ENCODE results near the gene DIPK1B.

The DIPK1B gene

GRCh38 chr9:136720251-136720897, 8.0 kb downstream of the DIPK1B start:
- DNase-seq (ENCODE audit: low spot score): no peak

- no peak for DNase-seq (ENCODE audit: low spot score)
These were observed 8.5 kb downstream of the DIPK1B start for GRCh38 chr9:136720898-136721338.

GRCh38 chr9:136721339-136722092, 9.1 kb downstream of the DIPK1B start:
- no peak for DNase-seq (ENCODE audit: low spot score)

GRCh38 chr9:136722093-136722968, 10.0 kb downstream of the DIPK1B start:
- DNase-seq (ENCODE audit: low spot score): no peak

- no peak for DNase-seq (ENCODE audit: low spot score)
These were observed 10.6 kb downstream of the DIPK1B start for GRCh38 chr9:136722969-136723356.

- no peak for DNase-seq (ENCODE audit: low spot score)
These were observed 11.1 kb downstream of the DIPK1B start for GRCh38 chr9:136723362-136723976.

GRCh38 chr9:136723989-136724388, 11.6 kb downstream of the DIPK1B start:
- DNase-seq (ENCODE audit: low spot score): no peak

- no peak for DNase-seq (ENCODE audit: low spot score)
These were observed 12.4 kb downstream of the DIPK1B start for GRCh38 chr9:136724772-136725171.

- no peak for DNase-seq (ENCODE audit: low spot score)
These were observed 13.2 kb downstream of the DIPK1B start for GRCh38 chr9:136725612-136726011.

- no peak for DNase-seq (ENCODE audit: low spot score)
These were observed 13.7 kb downstream of the DIPK1B start for GRCh38 chr9:136726118-136726517.

GRCh38 chr9:136726631-136727191, 14.3 kb downstream of the DIPK1B start:
- peak; percentile 84 for DNase-seq (ENCODE audit: low spot score)

- peak; percentile 93 for DNase-seq (ENCODE audit: low spot score)
These were observed 15.7 kb downstream of the DIPK1B start for GRCh38 chr9:136728080-136728547.

GRCh38 chr9:136728548-136729123, 16.3 kb downstream of the DIPK1B start:
- DNase-seq (ENCODE audit: low spot score): no peak

GRCh38 chr9:136729144-136729543, 16.8 kb downstream of the DIPK1B start:
- no peak for DNase-seq (ENCODE audit: low spot score)

- DNase-seq (ENCODE audit: low spot score): no peak
These were observed 17.6 kb downstream of the DIPK1B start for GRCh38 chr9:136729926-136730325.

- no peak for DNase-seq (ENCODE audit: low spot score)
These were observed 20.2 kb downstream of the DIPK1B start for GRCh38 chr9:136732444-136733178.

GRCh38 chr9:136733611-136734010, 21.2 kb downstream of the DIPK1B start:
- DNase-seq (ENCODE audit: low spot score): no peak

- no peak for DNase-seq (ENCODE audit: low spot score)
These were observed 22.6 kb downstream of the DIPK1B start for GRCh38 chr9:136734837-136735496.

- no peak for DNase-seq (ENCODE audit: low spot score)
These were observed 23.6 kb downstream of the DIPK1B start for GRCh38 chr9:136735812-136736480.

GRCh38 chr9:136738960-136739359, 26.6 kb downstream of the DIPK1B start:
- no peak for DNase-seq (ENCODE audit: low spot score)

Data from HuH-7 (cell line).